Fibroblast of mammary gland (primary cell): ENCODE measurements around the gene TXNDC8.

ENCODE experiments used
- DNase-seq: peaks from one replicate; pipeline ENCODE4 v3.0.0-alpha.2; 2010; ENCODE audit warnings: low read depth
- H3K4me3 ChIP-seq: 2 replicates; pipeline ENCODE4 v1.5.1; 2011; ENCODE audit warnings: low read depth, mild to moderate bottlenecking, low read length, moderate library complexity; ENCODE audit not compliant: control insufficient read depth
- CTCF ChIP-seq: conservative IDR thresholded peaks from 2 replicates; pipeline ENCODE4 v1.5.1; 2011; ENCODE audit warnings: low read depth, low read length, inconsistent platforms; ENCODE audit not compliant: control insufficient read depth, insufficient read depth

Gene TXNDC8

DNA sequence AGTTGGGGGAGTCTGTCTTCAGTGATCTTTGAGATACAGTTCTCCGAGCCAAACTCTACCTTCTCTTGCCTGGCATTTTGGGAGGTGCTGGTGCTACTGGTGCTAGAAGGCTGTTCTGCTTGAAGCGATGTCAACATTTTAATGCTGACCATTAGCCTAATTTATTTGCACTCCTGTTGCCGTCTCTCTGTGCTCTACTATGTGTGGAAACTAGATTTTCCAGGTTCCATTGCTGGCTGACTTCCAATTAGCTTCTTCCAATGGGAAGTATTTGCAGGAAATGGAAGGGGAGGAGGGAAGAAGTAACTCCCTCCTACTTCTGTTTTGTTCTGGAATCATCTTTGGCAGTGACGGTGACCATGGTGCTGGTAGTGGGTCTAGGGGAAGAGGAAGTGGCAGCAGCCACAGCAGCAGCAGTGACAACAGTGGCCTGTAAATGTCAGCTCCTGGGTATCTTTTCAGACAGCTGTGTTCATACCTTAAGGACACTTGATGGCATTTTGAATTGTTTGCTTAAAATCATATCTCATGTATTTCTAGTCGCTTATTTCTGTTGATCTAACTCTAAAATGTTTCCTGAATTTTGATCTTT is 7.9 kb downstream of the TXNDC8 start:
- H3K4me3 ChIP-seq: no peak overlapping the region
- DNase-seq: no peak
- TF ChIP-seq CTCF: no peak

DNA sequence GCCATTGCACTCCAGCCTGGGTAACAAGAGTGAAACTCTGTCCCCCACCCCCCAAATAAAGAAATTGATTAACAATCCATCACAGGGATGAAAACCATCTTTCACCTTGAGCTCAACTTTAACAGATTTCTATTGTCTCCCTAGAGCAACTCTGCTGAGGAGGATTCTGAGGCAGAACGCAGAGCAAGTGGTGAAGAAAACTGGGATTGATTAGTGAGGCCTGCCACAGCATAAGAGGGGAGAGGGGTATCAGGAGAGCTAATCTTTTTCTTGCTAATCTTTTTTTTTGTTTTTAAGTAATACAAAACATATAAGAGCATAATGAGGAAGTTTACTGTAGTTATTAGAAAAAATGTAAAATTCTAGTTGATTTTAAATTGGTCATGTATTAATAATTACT is 8.9 kb downstream of the TXNDC8 start:
- no peak for TF ChIP-seq CTCF
- H3K4me3 ChIP-seq: no peak overlapping the region
- no peak for DNase-seq

GRCh38 chr9:110327716-110328115 is 9.9 kb downstream of the TXNDC8 start:
- H3K4me3 ChIP-seq: no peak overlapping the region
- no peak for TF ChIP-seq CTCF

DNA sequence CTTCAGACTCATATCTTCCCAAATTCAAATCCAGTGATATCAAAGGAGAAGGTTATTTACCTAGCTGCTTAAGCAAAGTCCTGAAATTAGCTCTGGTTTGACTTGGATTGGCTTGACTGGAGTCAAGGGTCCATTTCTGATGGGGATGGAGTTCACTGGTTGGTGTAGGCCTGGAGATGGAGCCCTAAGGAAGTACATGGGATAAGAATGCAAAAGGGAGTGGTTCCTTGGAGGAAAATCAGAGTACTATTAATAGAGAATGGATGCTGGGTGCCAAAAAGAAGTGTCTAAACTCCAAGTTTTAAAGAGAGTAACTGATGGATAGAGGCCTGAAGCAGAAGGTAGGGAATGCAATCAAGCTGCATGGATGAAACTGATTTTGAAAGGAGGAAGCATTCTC is 13.8 kb downstream of the TXNDC8 start:
- H3K4me3 ChIP-seq: no peak overlapping the region
- no peak for DNase-seq
- TF ChIP-seq CTCF: no peak

More at GRCh38 chr9:110327716-110328115, 9.9 kb downstream of the TXNDC8 start:
- no peak for DNase-seq

- TF ChIP-seq CTCF: no peak
- no peak overlapping the region for H3K4me3 ChIP-seq
- DNase-seq: peak; percentile 66
Measured at GRCh38 chr9:110320651-110321445, 16.8 kb downstream of the TXNDC8 start.

GRCh38 chr9:110319781-110320492 is 17.7 kb downstream of the TXNDC8 start:
- peak; percentile 48 for DNase-seq
- H3K4me3 ChIP-seq: no peak overlapping the region
- TF ChIP-seq CTCF: no peak
